ENCODE data around the gene FAM53B. TPM values are rescaled to one million over a fixed set of nuclear protein-coding genes. Genes with fewer than 3 reads are reported as not detected.

FAM53B gene
- total and polyA plus RNA-seq, 12 donors, result 11.6 to 42.9 (median 29.1) TPM

- H3K27ac ChIP-seq, result peak overlapping the region; percentile 35 to 90 (median 58)
- H3K36me3 ChIP-seq, result peaks cover 0 to 42% (median 0%) of the 10 kb centered on the region in 9 donors
- DNase-seq (peak in 1 of 2 donors; percentile 5), ATAC-seq (no peak)
- H3K27me3 ChIP-seq, result no peaks in the 10 kb centered on the region
- TF ChIP-seq CTCF (IDR thresholded peaks at IDR 0.05), result no peak
- H3K4me1 ChIP-seq, result peaks cover 44 to 92% (median 84%) of the 10 kb centered on the region in 9 donors
- 57 to 65% methylated on average over 15 of the region's 15 CpGs for WGBS, 2 donors
- intact Hi-C loops (cut with DNase I), result loop anchor here in 1 of 10 donors (5.0 kb wide), 1 partner anchor 55 kb away; no protein-coding TSS in a partner anchor
- no peak overlapping the region for H3K4me3 ChIP-seq
- H3K9me3 ChIP-seq, result no peaks in the 10 kb centered on the region
Measured at GRCh38 chr10:124667425-124668345, 76.5 kb downstream of the FAM53B start.

GRCh38 chr10:124666494-124666893, 77.7 kb downstream of the FAM53B start:
- Histone ChIP-seq H3K4me3 (no peak overlapping the region), H3K4me1 (peaks cover 32 to 86% (median 72%) of the 10 kb centered on the region in 9 donors), H3K9me3 (no peaks in the 10 kb centered on the region), H3K27ac (peak overlapping the region in 3 of 10 donors; percentile 6 to 36 (median 6)), H3K27me3 (no peaks in the 10 kb centered on the region), H3K36me3 (peaks cover 0 to 43% (median 0%) of the 10 kb centered on the region in 9 donors)
- WGBS, 2 donors, result 79 to 81% methylated on average over 9 to 10 of the region's 10 CpGs
- DNase-seq (no peak), ATAC-seq (no peak)
- TF ChIP-seq CTCF (IDR thresholded peaks at IDR 0.05), result no peak
- intact Hi-C loops (cut with DNase I), result loop anchor here in 1 of 10 donors (5.0 kb wide), 1 partner anchor 56 kb away; no protein-coding TSS in a partner anchor

GRCh38 chr10:124665980-124666379, 78.2 kb downstream of the FAM53B start:
- H3K27ac ChIP-seq, result peak overlapping the region in 3 of 10 donors; percentile 6 to 36 (median 13)
- H3K9me3 ChIP-seq, result no peaks in the 10 kb centered on the region
- WGBS, 2 donors, result 56 to 65% methylated on average over 3 of the region's 3 CpGs
- TF ChIP-seq CTCF (IDR thresholded peaks at IDR 0.05), result no peak
- H3K4me3 ChIP-seq, result no peak overlapping the region
- H3K36me3 ChIP-seq, result peaks cover 0 to 43% (median 0%) of the 10 kb centered on the region in 9 donors
- no peaks in the 10 kb centered on the region for H3K27me3 ChIP-seq
- no peak for ATAC-seq
- peaks cover 27 to 85% (median 67%) of the 10 kb centered on the region in 9 donors for H3K4me1 ChIP-seq
- intact Hi-C loops (cut with DNase I), result loop anchor here in 1 of 10 donors (5.0 kb wide), 1 partner anchor 56 kb away; no protein-coding TSS in a partner anchor
- no peak for DNase-seq

GRCh38 chr10:124665558-124665957, 78.6 kb downstream of the FAM53B start:
- no peak for TF ChIP-seq CTCF (IDR thresholded peaks at IDR 0.05)
- Histone ChIP-seq H3K27me3 (no peaks in the 10 kb centered on the region), H3K36me3 (peaks cover 0 to 43% (median 0%) of the 10 kb centered on the region in 9 donors), H3K4me1 (peaks cover 23 to 83% (median 63%) of the 10 kb centered on the region in 9 donors), H3K4me3 (no peak overlapping the region), H3K27ac (peak overlapping the region in 2 of 10 donors; percentile 13 to 36), H3K9me3 (no peaks in the 10 kb centered on the region)
- DNase-seq (no peak), ATAC-seq (no peak)
- WGBS, 2 donors, result 83 to 85% methylated on average over 8 of the region's 8 CpGs
- intact Hi-C loops (cut with DNase I), result loop anchor here in 1 of 10 donors (5.0 kb wide), 1 partner anchor 57 kb away; no protein-coding TSS in a partner anchor
